ENCODE results near the gene LDHAL6A. TPM values are rescaled to one million over a fixed set of nuclear protein-coding genes. Genes with fewer than 3 reads are reported as not detected.

LDHAL6A gene
- polyA plus RNA-seq, 1 experiment, result not detected

DNA sequence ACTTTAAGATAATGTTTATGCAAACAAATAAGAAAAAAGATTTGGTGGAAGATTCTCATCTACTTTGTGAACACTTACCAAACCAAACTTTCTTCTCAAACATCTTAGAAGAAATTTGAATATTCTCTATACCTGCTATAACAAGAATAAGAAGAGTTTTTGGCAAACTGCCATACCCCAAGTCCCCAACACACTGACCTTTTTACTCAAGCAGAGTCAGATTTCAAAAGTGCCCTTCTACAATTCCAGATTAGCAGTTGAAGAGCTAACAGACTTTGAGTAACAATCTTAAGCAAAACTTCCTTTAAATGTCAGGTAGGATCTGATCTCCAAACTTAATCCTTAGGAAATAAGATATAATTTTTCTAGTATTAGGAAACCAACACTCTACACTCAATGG, 37.2 kb downstream of the LDHAL6A start:
- DNase-seq (ENCODE audit: low read depth), result no peak
- CTCF ChIA-PET, result interaction anchor here (1.5 kb wide), 1 partner anchor 14 kb away, joined by 4 read pairs; no protein-coding TSS in a partner anchor
- H3K36me3 ChIP-seq (ENCODE audit: control insufficient read depth, insufficient read depth, low read length), result peaks cover 7% of the 10 kb centered on the region
- no peaks in the 10 kb centered on the region for H3K27me3 ChIP-seq (ENCODE audit: control insufficient read depth, insufficient read depth, low read length)
- H3K4me3 ChIP-seq (ENCODE audit: low read depth, low read length), result no peak overlapping the region
- TF ChIP-seq, protein P1, sequence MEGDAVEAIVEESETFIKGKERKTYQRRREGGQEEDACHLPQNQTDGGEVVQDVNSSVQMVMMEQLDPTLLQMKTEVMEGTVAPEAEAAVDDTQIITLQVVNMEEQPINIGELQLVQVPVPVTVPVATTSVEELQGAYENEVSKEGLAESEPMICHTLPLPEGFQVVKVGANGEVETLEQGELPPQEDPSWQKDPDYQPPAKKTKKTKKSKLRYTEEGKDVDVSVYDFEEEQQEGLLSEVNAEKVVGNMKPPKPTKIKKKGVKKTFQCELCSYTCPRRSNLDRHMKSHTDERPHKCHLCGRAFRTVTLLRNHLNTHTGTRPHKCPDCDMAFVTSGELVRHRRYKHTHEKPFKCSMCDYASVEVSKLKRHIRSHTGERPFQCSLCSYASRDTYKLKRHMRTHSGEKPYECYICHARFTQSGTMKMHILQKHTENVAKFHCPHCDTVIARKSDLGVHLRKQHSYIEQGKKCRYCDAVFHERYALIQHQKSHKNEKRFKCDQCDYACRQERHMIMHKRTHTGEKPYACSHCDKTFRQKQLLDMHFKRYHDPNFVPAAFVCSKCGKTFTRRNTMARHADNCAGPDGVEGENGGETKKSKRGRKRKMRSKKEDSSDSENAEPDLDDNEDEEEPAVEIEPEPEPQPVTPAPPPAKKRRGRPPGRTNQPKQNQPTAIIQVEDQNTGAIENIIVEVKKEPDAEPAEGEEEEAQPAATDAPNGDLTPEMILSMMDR (IDR thresholded peaks at IDR 0.05; ENCODE audit: insufficient read depth, low read depth, low read length), result no peak
- POLR2A ChIA-PET, result no interaction called here

- Histone ChIP-seq H3K36me3 (ENCODE audit: control insufficient read depth, insufficient read depth, low read length) (peaks cover 10% of the 10 kb centered on the region), H3K27me3 (ENCODE audit: control insufficient read depth, insufficient read depth, low read length) (no peaks in the 10 kb centered on the region), H3K4me3 (ENCODE audit: low read depth, low read length) (no peak overlapping the region)
- POLR2A ChIA-PET, result no interaction called here
- no peak for DNase-seq (ENCODE audit: low read depth)
- TF ChIP-seq, protein P1 (IDR thresholded peaks at IDR 0.05; ENCODE audit: insufficient read depth, low read depth, low read length), result no peak
- CTCF ChIA-PET, result interaction anchor here (0.8 kb wide), 1 partner anchor 96 kb away, joined by 3 read pairs; no protein-coding TSS in a partner anchor
Observed at GRCh38 chr11:18493310-18493709, 37.7 kb downstream of the LDHAL6A start.

DNA sequence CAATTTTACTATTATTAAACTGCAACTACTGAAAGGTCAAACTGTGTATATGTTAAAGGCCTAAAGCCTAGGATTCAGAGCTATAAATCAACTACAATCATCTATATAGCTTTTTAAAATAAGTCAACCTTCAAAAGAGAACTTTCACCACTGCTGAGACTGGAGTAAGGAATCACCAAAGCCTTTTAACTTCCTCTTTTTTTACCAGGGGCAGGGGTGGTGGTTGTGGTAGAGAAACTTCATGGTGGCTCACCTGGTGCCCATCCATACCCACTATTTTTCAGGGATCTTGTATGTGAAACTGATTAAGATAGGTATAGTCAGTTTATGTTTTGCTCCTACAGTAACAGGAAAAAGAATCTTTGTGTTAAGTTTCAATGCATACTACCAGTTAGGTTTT, 39.6 kb downstream of the LDHAL6A start:
- H3K27me3 ChIP-seq (ENCODE audit: control insufficient read depth, insufficient read depth, low read length), result no peaks in the 10 kb centered on the region
- TF ChIP-seq, protein P1 (IDR thresholded peaks at IDR 0.05; ENCODE audit: insufficient read depth, low read depth, low read length), result no peak
- no peak for DNase-seq (ENCODE audit: low read depth)
- CTCF ChIA-PET, result no interaction called here
- POLR2A ChIA-PET, result no interaction called here
- peaks cover 8% of the 10 kb centered on the region for H3K36me3 ChIP-seq (ENCODE audit: control insufficient read depth, insufficient read depth, low read length)
- no peak overlapping the region for H3K4me3 ChIP-seq (ENCODE audit: low read depth, low read length)

- CTCF ChIA-PET, result no interaction called here
Observed at GRCh38 chr11:18495703-18496102, 40.0 kb downstream of the LDHAL6A start.

DNA sequence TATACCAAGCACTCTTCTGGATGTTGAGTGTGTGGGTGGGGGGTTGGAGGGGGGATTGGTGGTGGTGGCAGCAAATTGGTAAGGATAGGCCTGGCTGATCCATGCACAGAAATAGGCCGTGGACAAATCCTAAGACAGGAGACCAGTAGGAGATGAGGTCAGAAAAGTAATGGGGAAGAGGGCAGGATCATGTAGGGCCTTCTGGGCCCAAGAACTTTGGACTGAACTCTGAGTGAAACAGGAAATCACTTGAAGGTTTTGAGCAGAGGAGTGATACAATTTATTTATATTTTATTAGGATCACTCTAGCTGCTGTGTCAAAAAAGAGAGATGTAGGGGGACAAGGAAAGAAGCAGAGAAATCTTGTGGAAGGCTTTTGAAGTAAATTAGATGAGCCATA, 42.4 kb downstream of the LDHAL6A start:
- Histone ChIP-seq H3K36me3 (ENCODE audit: control insufficient read depth, insufficient read depth, low read length) (peaks cover 9% of the 10 kb centered on the region), H3K4me3 (ENCODE audit: low read depth, low read length) (no peak overlapping the region), H3K27me3 (ENCODE audit: control insufficient read depth, insufficient read depth, low read length) (no peaks in the 10 kb centered on the region)
- TF ChIP-seq, protein P1 (IDR thresholded peaks at IDR 0.05; ENCODE audit: insufficient read depth, low read depth, low read length), result no peak
- DNase-seq (ENCODE audit: low read depth), result no peak
- ChIA-PET CTCF (no interaction called here), POLR2A (no interaction called here)

More at GRCh38 chr11:18495703-18496102, 40.0 kb downstream of the LDHAL6A start:
- TF ChIP-seq, protein P1 (IDR thresholded peaks at IDR 0.05; ENCODE audit: insufficient read depth, low read depth, low read length), result no peak
- no peak overlapping the region for H3K4me3 ChIP-seq (ENCODE audit: low read depth, low read length)
- POLR2A ChIA-PET, result no interaction called here
- H3K27me3 ChIP-seq (ENCODE audit: control insufficient read depth, insufficient read depth, low read length), result no peaks in the 10 kb centered on the region
- DNase-seq (ENCODE audit: low read depth), result no peak
- H3K36me3 ChIP-seq (ENCODE audit: control insufficient read depth, insufficient read depth, low read length), result peaks cover 8% of the 10 kb centered on the region

Measured in BJ (cell line).